ENCODE results near the gene BDH1. TPM values are rescaled to one million over a fixed set of nuclear protein-coding genes. Genes with fewer than 3 reads are reported as not detected.
A peak's percentile ranks its signal among the peaks of the same experiment; 100 is the strongest.
"Not testable (repeated sequence)": the region's sequence is repeated elsewhere in the genome, so short reads cannot be mapped to it uniquely, and the experiment has no call there.

Gene BDH1
- total RNA-seq, 2 donors from 2014 or later = 32.5 to 49.0 TPM

GRCh38 chr3:197567904-197568681, 12.3 kb upstream of the BDH1 start:
- peaks cover 14% of the 10 kb centered on the region for H3K36me3 Mint-ChIP-seq (ENCODE audit: low read depth)
- Histone ChIP-seq H3K27ac (ENCODE audit: low read depth, low read length) (no peak overlapping the region), H3K9ac (ENCODE audit: extremely low read depth, low read length, poor library complexity, severe bottlenecking) (no peak overlapping the region), H3K4me3 (ENCODE audit: low read length) (no peak overlapping the region), H3K27me3 (ENCODE audit: control insufficient read depth, insufficient read depth, low read length, poor library complexity, severe bottlenecking) (no peaks in the 10 kb centered on the region), H3K4me1 (ENCODE audit: control insufficient read depth, insufficient read depth, low read length) (no peaks in the 10 kb centered on the region), H3K9me3 (ENCODE audit: control insufficient read depth, low read length) (peaks cover 80% of the 10 kb centered on the region), H3K36me3 (ENCODE audit: control insufficient read depth, insufficient read depth, low read length) (no peaks in the 10 kb centered on the region)
- 71 to 77% methylated on average over 4 to 6 of the region's 6 CpGs for WGBS, 2 experiments (ENCODE audit: insufficient coverage in 1 of 2, insufficient read length in 1 of 2)
- H3K27ac Mint-ChIP-seq = no peak overlapping the region
- no peak for DNase-seq
- peaks cover 4% of the 10 kb centered on the region for H3K4me1 Mint-ChIP-seq
- H3K9me3 Mint-ChIP-seq = peaks cover 83% of the 10 kb centered on the region
- H3K27me3 Mint-ChIP-seq (ENCODE audit: insufficient read depth) = no peaks in the 10 kb centered on the region
- H3K4me3 Mint-ChIP-seq = no peak overlapping the region
- TF ChIP-seq, protein P1, sequence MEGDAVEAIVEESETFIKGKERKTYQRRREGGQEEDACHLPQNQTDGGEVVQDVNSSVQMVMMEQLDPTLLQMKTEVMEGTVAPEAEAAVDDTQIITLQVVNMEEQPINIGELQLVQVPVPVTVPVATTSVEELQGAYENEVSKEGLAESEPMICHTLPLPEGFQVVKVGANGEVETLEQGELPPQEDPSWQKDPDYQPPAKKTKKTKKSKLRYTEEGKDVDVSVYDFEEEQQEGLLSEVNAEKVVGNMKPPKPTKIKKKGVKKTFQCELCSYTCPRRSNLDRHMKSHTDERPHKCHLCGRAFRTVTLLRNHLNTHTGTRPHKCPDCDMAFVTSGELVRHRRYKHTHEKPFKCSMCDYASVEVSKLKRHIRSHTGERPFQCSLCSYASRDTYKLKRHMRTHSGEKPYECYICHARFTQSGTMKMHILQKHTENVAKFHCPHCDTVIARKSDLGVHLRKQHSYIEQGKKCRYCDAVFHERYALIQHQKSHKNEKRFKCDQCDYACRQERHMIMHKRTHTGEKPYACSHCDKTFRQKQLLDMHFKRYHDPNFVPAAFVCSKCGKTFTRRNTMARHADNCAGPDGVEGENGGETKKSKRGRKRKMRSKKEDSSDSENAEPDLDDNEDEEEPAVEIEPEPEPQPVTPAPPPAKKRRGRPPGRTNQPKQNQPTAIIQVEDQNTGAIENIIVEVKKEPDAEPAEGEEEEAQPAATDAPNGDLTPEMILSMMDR (conservative IDR thresholded peaks at IDR 0.05) = no peak

DNA sequence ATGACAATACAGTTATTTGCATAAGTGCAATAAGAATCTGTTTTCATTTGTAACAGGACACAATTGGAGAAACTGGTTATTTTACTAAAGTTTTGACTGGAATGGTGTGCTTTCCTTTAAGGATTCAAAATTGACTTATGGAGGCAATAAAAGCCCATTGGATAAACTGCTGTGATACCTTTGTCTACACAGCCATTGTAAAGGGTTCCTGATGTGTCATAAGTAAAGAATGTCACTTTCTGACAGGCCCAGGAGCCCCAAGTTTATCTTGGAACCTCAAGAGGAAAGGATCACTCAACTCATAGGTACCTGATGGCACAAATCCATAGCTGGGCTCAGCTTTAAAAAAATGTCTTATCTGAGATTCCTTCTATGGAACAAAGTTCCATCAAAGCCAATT, 10.4 kb upstream of the BDH1 start:
- H3K36me3 Mint-ChIP-seq (ENCODE audit: low read depth) = peaks cover 20% of the 10 kb centered on the region
- not testable (repeated sequence) for H3K4me1 Mint-ChIP-seq; DNase-seq; H3K27me3 Mint-ChIP-seq (ENCODE audit: insufficient read depth); H3K36me3 ChIP-seq (ENCODE audit: control insufficient read depth, insufficient read depth, low read length); H3K4me1 ChIP-seq (ENCODE audit: control insufficient read depth, insufficient read depth, low read length); H3K4me3 Mint-ChIP-seq; H3K27ac Mint-ChIP-seq; H3K27ac ChIP-seq (ENCODE audit: low read depth, low read length); H3K27me3 ChIP-seq (ENCODE audit: control insufficient read depth, insufficient read depth, low read length, poor library complexity, severe bottlenecking); H3K9ac ChIP-seq (ENCODE audit: extremely low read depth, low read length, poor library complexity, severe bottlenecking)
- H3K9me3 Mint-ChIP-seq = peaks cover 91% of the 10 kb centered on the region
- peaks cover 87% of the 10 kb centered on the region for H3K9me3 ChIP-seq (ENCODE audit: control insufficient read depth, low read length)
- peak overlapping the region; percentile 37 for H3K4me3 ChIP-seq (ENCODE audit: low read length)

GRCh38 chr3:197564097-197564843, 8.5 kb upstream of the BDH1 start:
- Mint-ChIP-seq H3K9me3 (peaks cover 91% of the 10 kb centered on the region), H3K36me3 (ENCODE audit: low read depth) (peaks cover 14% of the 10 kb centered on the region), H3K4me1 (no peaks in the 10 kb centered on the region), H3K27me3 (ENCODE audit: insufficient read depth) (peaks cover 11% of the 10 kb centered on the region), H3K4me3 (no peak overlapping the region), H3K27ac (no peak overlapping the region)
- no peak overlapping the region for H3K9ac ChIP-seq (ENCODE audit: extremely low read depth, low read length, poor library complexity, severe bottlenecking)
- peaks cover 82% of the 10 kb centered on the region for H3K9me3 ChIP-seq (ENCODE audit: control insufficient read depth, low read length)
- WGBS, 2 experiments (ENCODE audit: insufficient coverage in 1 of 2, insufficient read length in 1 of 2) = 85% methylated on average over 1 of the region's 1 CpG; no CpG with 5 or more reads in 1 of the 2 experiments
- no peaks in the 10 kb centered on the region for H3K4me1 ChIP-seq (ENCODE audit: control insufficient read depth, insufficient read depth, low read length)
- DNase-seq = no peak
- H3K27ac ChIP-seq (ENCODE audit: low read depth, low read length) = no peak overlapping the region
- H3K27me3 ChIP-seq (ENCODE audit: control insufficient read depth, insufficient read depth, low read length, poor library complexity, severe bottlenecking) = no peaks in the 10 kb centered on the region
- H3K4me3 ChIP-seq (ENCODE audit: low read length) = peak overlapping the region; percentile 37
- H3K36me3 ChIP-seq (ENCODE audit: control insufficient read depth, insufficient read depth, low read length) = no peaks in the 10 kb centered on the region
- TF ChIP-seq, protein P1 (conservative IDR thresholded peaks at IDR 0.05) = no peak

Data from endodermal cell (in vitro differentiated cells).